ENCODE data around the gene SPRR4. TPM values are rescaled to one million over a fixed set of nuclear protein-coding genes. Genes with fewer than 3 reads are reported as not detected.

SPRR4 gene
- total RNA-seq, 1 experiment from 2014 or later: not detected

GRCh38 chr1:152998476-152998875, 28.0 kb downstream of the SPRR4 start:
- POLR2A ChIA-PET: no interaction called here
- H3K27ac Mint-ChIP-seq: no peak overlapping the region
- no peaks in the 10 kb centered on the region; the same call in 1 of the 2 replicates for H3K27me3 Mint-ChIP-seq (ENCODE audit: low read depth)
- H3K4me3 Mint-ChIP-seq: no peak overlapping the region
- TF ChIP-seq TEAD4 (CRISPR knock-in tag; IDR thresholded peaks at IDR 0.05) (no peak), IRF1 (CRISPR knock-in tag; IDR thresholded peaks at IDR 0.05) (no peak), ERG (CRISPR knock-in tag; IDR thresholded peaks at IDR 0.05) (no peak), PREB (CRISPR knock-in tag; IDR thresholded peaks at IDR 0.05; ENCODE audit: borderline replicate concordance) (no peak), E2F4 (CRISPR knock-in tag; IDR thresholded peaks at IDR 0.05; ENCODE audit: borderline replicate concordance, low read depth) (no peak), NFE2L1 (CRISPR knock-in tag; IDR thresholded peaks at IDR 0.05) (no peak), MYBL2 (CRISPR knock-in tag; IDR thresholded peaks at IDR 0.05) (no peak), NFYB (CRISPR knock-in tag; conservative IDR thresholded peaks at IDR 0.05; ENCODE audit: low read depth) (no peak), NR2C2 (CRISPR knock-in tag; IDR thresholded peaks at IDR 0.05) (no peak), ZNF512 (CRISPR knock-in tag; IDR thresholded peaks at IDR 0.05; ENCODE audit: borderline replicate concordance) (no peak), ZSCAN18 (CRISPR knock-in tag; IDR thresholded peaks at IDR 0.05) (no peak), NFATC4 (CRISPR knock-in tag; IDR thresholded peaks at IDR 0.05) (no peak), NR3C1 (CRISPR knock-in tag; conservative IDR thresholded peaks at IDR 0.05; ENCODE audit: low read depth) (no peak), MLX (CRISPR knock-in tag; IDR thresholded peaks at IDR 0.05) (no peak), CREB1 (CRISPR knock-in tag; IDR thresholded peaks at IDR 0.05) (no peak)
- CTCF ChIA-PET: no interaction called here
- H3K9me3 Mint-ChIP-seq: peaks cover 20% of the 10 kb centered on the region
- no peak for DNase-seq (ENCODE audit: low spot score)
- H3K4me1 Mint-ChIP-seq: peaks cover 12% of the 10 kb centered on the region
- peaks cover 6% of the 10 kb centered on the region; the same call in 1 of the 2 replicates for H3K36me3 Mint-ChIP-seq
- no peak for ATAC-seq

GRCh38 chr1:152999818-153000217, 29.4 kb downstream of the SPRR4 start:
- Mint-ChIP-seq H3K4me3 (no peak overlapping the region), H3K27ac (no peak overlapping the region), H3K9me3 (peaks cover 12% of the 10 kb centered on the region), H3K36me3 (peaks cover 6% of the 10 kb centered on the region; the same call in 1 of the 2 replicates), H3K4me1 (peaks cover 12% of the 10 kb centered on the region), H3K27me3 (ENCODE audit: low read depth) (no peaks in the 10 kb centered on the region; the same call in 1 of the 2 replicates)
- TF ChIP-seq ZSCAN18 (CRISPR knock-in tag; IDR thresholded peaks at IDR 0.05) (no peak), NR3C1 (CRISPR knock-in tag; conservative IDR thresholded peaks at IDR 0.05; ENCODE audit: low read depth) (no peak), ZNF232 (CRISPR knock-in tag; IDR thresholded peaks at IDR 0.05) (no peak), ZNF396 (CRISPR knock-in tag; IDR thresholded peaks at IDR 0.05; ENCODE audit: borderline replicate concordance) (no peak), MAX (CRISPR knock-in tag; IDR thresholded peaks at IDR 0.05) (no peak), ERG (CRISPR knock-in tag; IDR thresholded peaks at IDR 0.05) (no peak), CDX4 (CRISPR knock-in tag; IDR thresholded peaks at IDR 0.05; ENCODE audit: borderline replicate concordance) (no peak), SP1 (CRISPR knock-in tag; conservative IDR thresholded peaks at IDR 0.05) (no peak)
- no peak for ATAC-seq
- no peak for DNase-seq (ENCODE audit: low spot score)
- ChIA-PET CTCF (interaction anchor here (1.1 to 1.5 kb wide), 3 partner anchors 122 to 289 kb away, joined by 3 to 5 read pairs (median 5); no protein-coding TSS in a partner anchor), POLR2A (no interaction called here)

Data from WTC11 (cell line).